GM23248 (cell line): ENCODE data around the gene IVNS1ABP.
"Not testable (repeated sequence)": the region's sequence is repeated elsewhere in the genome, so short reads cannot be mapped to it uniquely, and the experiment has no call there.

Experiments
- EZH2 ChIP-seq: fragments of 200-600 bp; sonication (generic); IDR thresholded peaks from 2 replicates; pipeline ENCODE4 v1.6.1; 2018; ENCODE audit warnings: antibody characterized with exemption, mild to moderate bottlenecking; ENCODE audit not compliant: insufficient read depth, poor library complexity, severe bottlenecking
- EZH2phosphoT487 ChIP-seq: fragments of 200-600 bp; sonication (generic); IDR thresholded peaks from 2 replicates; pipeline ENCODE4 v1.6.1; 2018; ENCODE audit warnings: antibody characterized with exemption, moderate library complexity, mild to moderate bottlenecking, low read depth; ENCODE audit not compliant: insufficient read depth

DNA sequence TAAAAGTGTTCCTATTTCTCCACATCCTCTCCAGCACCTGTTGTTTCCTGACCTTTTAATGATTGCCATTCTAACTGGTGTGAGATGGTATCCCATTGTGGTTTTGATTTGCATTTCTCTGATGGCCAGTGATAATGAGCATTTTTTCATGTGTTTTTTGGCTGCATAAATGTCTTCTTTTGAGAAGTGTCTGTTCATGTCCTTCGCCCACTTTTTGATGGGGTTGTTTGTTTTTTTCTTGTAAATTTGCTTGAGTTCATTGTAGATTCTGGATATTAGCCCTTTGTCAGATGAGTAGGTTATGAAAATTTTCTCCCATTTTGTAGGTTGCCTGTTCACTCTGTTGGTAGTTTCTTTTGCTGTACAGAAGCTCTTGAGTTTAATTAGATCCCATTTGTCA is 64.6 kb downstream of the IVNS1ABP start:
- TF ChIP-seq EZH2phosphoT487, EZH2: not testable (repeated sequence)
